PC-9 (cell line): ENCODE results near the gene EPM2AIP1. TPM values are rescaled to one million over a fixed set of nuclear protein-coding genes. Genes with fewer than 3 reads are reported as not detected.

Experiments used
- BruUV-seq: library from RNA; stranded (reverse); fragments of 400-500 nt; replicated peaks from 2 replicates; lab custom pipeline; 2021; lab: Mats Ljungman, UMichigan
- CTCF ChIA-PET: fragments of 300-600 bp; sonication (Branson Sonifier 250); formaldehyde crosslinking; loops from one replicate; lab custom pipeline; 2022; ENCODE audit warnings: antibody characterized with exemption; lab: Charles Lee
- POLR2A ChIA-PET: fragments of 300-600 bp; sonication (Branson Sonifier 250); formaldehyde crosslinking; loops from one replicate; lab custom pipeline; 2022; ENCODE audit warnings: antibody characterized with exemption; ENCODE audit not compliant: unreplicated experiment; lab: Charles Lee
- DNase-seq, 2 experiments: peaks; one replicate each; pipeline versions ENCODE4 v3.0.0 to v3.0.0-alpha.2; 2015 to 2022; ENCODE audit warnings: mixed read lengths in 1 of 2
- H2AFZ ChIP-seq: fragments of 200-600 bp; sonication (generic); 2 replicates; pipeline ENCODE4 v1.8.1; 2017; ENCODE audit warnings: antibody characterized with exemption
- H3F3A ChIP-seq: fragments of 200-600 bp; sonication (generic); 2 replicates; pipeline ENCODE4 v1.8.1; 2017; ENCODE audit warnings: antibody characterized with exemption, mild to moderate bottlenecking, low read depth; ENCODE audit not compliant: insufficient read depth
- H3K27ac ChIP-seq: fragments of 200-600 bp; sonication (generic); 2 replicates; pipeline ENCODE4 v1.6.1; 2016; ENCODE audit warnings: mixed run types
- H3K27me3 ChIP-seq: fragments of 200-600 bp; sonication (generic); 2 replicates; pipeline ENCODE4 v1.6.1; 2016; ENCODE audit warnings: low read depth, mixed run types; ENCODE audit not compliant: insufficient read depth
- H3K36me3 ChIP-seq: fragments of 200-600 bp; sonication (generic); 2 replicates; pipeline ENCODE4 v1.6.1; 2016; ENCODE audit warnings: low read depth, mixed run types
- H3K4me1 ChIP-seq: fragments of 200-600 bp; sonication (generic); replicated peaks from 2 replicates; pipeline ENCODE4 v1.6.1; 2016; ENCODE audit warnings: mixed run types; ENCODE audit not compliant: insufficient read depth
- H3K4me2 ChIP-seq: fragments of 200-600 bp; sonication (generic); 2 replicates; pipeline ENCODE4 v1.6.1; 2017; ENCODE audit warnings: mixed run types
- H3K4me3 ChIP-seq: fragments of 200-600 bp; sonication (generic); 2 replicates; pipeline ENCODE4 v1.6.1; 2016; ENCODE audit warnings: mixed run types
- H3K79me2 ChIP-seq: fragments of 200-600 bp; sonication (generic); 2 replicates; pipeline ENCODE4 v1.6.1; 2017; ENCODE audit warnings: low read depth, mixed run types
- H3K9me2 ChIP-seq: fragments of 200-600 bp; sonication (generic); 2 replicates; pipeline ENCODE4 v1.8.1; 2017; ENCODE audit warnings: mild to moderate bottlenecking; ENCODE audit not compliant: insufficient read depth
- H3K9me3 ChIP-seq: fragments of 200-600 bp; sonication (generic); 2 replicates; pipeline ENCODE4 v1.8.1; 2016; ENCODE audit warnings: low read depth; ENCODE audit not compliant: insufficient read depth
- H4K20me1 ChIP-seq: fragments of 200-600 bp; sonication (generic); 2 replicates; pipeline ENCODE4 v1.8.1; 2017; ENCODE audit not compliant: insufficient read depth
- EZH2 ChIP-seq: fragments of 200-600 bp; sonication (generic); IDR thresholded peaks from 2 replicates; pipeline ENCODE4 v1.8.0; 2017; ENCODE audit warnings: antibody characterized with exemption, low read depth
- intact Hi-C: fragments of 100-400 bp; cut with micrococcal nuclease; formaldehyde crosslinking; loops from one replicate; pipeline ENCODE4 v1.10.0; 2022; ENCODE audit not compliant: unreplicated experiment
- total RNA-seq: library from RNA; stranded (reverse); gene quantifications from 2 replicates; pipeline ENCODE4 v1.2.3, GENCODE V29; 2021
- TF ChIP-seq, protein P1 (sequence below): fragments of 200-600 bp; sonication (generic); conservative IDR thresholded peaks from 2 replicates; pipeline ENCODE4 v1.6.1; 2017; ENCODE audit warnings: mixed run types, antibody characterized with exemption, mild to moderate bottlenecking, moderate library complexity

Gene EPM2AIP1
- total RNA-seq, 1 experiment from 2014 or later: 10.5 TPM

DNA sequence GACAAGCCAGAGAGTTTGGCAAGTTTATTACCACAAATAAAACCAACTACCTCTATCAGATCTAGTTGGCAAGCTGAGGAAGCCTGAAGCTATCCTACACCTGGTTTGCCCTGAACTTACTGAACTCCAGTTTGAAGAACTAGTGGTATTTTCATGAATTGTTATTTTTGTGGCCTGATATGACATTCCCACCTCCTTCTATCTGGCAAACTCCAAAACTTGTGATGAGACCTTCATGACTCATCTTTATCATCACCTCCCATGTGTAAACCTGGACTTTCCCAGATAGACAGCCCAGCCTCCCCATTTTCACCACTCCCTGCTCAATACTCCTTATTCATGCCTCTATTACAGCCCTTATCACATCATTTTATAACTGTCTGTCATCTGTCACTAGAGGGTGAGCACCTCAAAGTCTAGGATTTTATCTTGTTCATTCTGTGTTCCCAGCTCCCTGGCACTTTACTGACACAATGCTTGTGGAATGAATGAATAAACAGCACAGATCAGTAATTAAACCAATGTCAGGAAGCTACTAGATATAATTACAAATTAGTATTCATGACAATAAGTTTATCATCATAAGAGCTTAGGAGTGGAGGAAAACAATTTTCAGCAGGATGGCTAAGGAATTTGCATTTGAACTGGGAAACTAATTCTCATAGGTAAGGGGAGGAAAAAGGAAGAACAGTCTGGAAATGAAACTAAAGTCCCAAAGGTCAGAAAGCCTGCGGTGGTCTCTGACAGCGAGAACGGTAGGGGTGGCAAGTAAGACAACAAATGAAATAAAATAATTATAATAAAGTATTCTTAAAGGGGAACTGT, 34.9 kb downstream of the EPM2AIP1 start:
- Histone ChIP-seq H3K4me3 (no peak overlapping the region), H3K4me2 (no peak overlapping the region), H3K4me1 (no peaks in the 10 kb centered on the region), H3K79me2 (no peaks in the 10 kb centered on the region), H4K20me1 (no peaks in the 10 kb centered on the region), H3K27ac (no peak overlapping the region), H3K27me3 (no peaks in the 10 kb centered on the region), H2AFZ (no peak overlapping the region), H3K9me2 (no peaks in the 10 kb centered on the region), H3F3A (no peaks in the 10 kb centered on the region), H3K36me3 (no peaks in the 10 kb centered on the region), H3K9me3 (no peaks in the 10 kb centered on the region)
- ChIA-PET CTCF (interaction anchor here (0.9 to 1.4 kb wide), 3 partner anchors 86 to 992 kb away, joined by 3 to 5 read pairs (median 4); no protein-coding TSS in a partner anchor), POLR2A (no interaction called here)
- no peak for DNase-seq
- no TSS peak for BruUV-seq
- TF ChIP-seq, protein P1, sequence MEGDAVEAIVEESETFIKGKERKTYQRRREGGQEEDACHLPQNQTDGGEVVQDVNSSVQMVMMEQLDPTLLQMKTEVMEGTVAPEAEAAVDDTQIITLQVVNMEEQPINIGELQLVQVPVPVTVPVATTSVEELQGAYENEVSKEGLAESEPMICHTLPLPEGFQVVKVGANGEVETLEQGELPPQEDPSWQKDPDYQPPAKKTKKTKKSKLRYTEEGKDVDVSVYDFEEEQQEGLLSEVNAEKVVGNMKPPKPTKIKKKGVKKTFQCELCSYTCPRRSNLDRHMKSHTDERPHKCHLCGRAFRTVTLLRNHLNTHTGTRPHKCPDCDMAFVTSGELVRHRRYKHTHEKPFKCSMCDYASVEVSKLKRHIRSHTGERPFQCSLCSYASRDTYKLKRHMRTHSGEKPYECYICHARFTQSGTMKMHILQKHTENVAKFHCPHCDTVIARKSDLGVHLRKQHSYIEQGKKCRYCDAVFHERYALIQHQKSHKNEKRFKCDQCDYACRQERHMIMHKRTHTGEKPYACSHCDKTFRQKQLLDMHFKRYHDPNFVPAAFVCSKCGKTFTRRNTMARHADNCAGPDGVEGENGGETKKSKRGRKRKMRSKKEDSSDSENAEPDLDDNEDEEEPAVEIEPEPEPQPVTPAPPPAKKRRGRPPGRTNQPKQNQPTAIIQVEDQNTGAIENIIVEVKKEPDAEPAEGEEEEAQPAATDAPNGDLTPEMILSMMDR: no peak
- no peak for TF ChIP-seq EZH2
- intact Hi-C loops: loop anchor here (1.0 to 10.0 kb wide), 5 partner anchors 53 to 993 kb away; no protein-coding TSS in a partner anchor

DNA sequence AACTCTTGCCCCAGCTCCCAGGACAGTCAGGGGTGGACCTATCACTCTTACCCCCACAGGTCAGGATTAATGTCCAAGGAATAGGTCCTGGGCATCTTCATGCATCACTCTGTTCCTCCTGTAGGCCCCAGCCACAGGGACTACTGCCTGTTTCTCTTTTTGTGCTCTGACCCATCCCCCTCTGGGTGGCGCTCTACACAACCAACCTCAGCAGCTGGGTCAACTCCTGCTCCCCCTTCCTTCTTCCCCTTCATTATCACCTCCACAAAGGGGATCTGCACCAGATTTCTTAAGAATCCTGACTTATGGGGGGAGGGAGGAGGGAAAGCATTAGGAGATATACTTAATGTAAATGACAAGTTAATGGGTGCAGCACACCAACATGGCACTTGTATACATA, 35.9 kb downstream of the EPM2AIP1 start:
- BruUV-seq: no TSS peak
- no peaks in the 10 kb centered on the region for H3F3A ChIP-seq
- no peak for DNase-seq
- H3K4me1 ChIP-seq: no peaks in the 10 kb centered on the region
- no peak overlapping the region for H3K27ac ChIP-seq
- no peak overlapping the region for H3K4me3 ChIP-seq
- ChIA-PET POLR2A (no interaction called here), CTCF (no interaction called here)
- intact Hi-C loops: loop anchor here (10.0 kb wide), 1 partner anchor 992 kb away; no protein-coding TSS in a partner anchor
- no peaks in the 10 kb centered on the region for H3K9me2 ChIP-seq
- H3K4me2 ChIP-seq: no peak overlapping the region
- H3K9me3 ChIP-seq: no peaks in the 10 kb centered on the region
- TF ChIP-seq, protein P1: no peak
- no peak for TF ChIP-seq EZH2
- no peaks in the 10 kb centered on the region for H3K36me3 ChIP-seq
- no peaks in the 10 kb centered on the region for H4K20me1 ChIP-seq
- H2AFZ ChIP-seq: no peak overlapping the region
- no peaks in the 10 kb centered on the region for H3K27me3 ChIP-seq
- H3K79me2 ChIP-seq: no peaks in the 10 kb centered on the region

DNA sequence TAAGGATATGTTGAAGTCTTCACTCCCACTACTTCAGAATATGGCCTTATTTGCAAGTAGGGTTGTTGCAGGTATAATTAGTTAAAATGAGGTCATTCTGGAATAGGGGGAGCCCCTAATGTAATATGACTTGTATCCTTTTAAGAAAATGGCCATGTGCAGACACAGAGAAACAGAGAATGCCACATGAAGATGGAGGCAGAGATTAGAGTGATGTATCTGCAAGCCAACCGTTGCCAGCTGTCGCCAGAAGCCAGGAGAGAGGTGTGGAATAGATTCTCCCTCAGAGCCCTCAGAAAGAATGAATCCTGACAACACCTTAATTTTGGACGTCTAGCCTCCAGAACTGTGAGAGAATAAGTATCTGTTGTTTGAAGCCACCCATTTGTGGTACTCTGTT, 36.8 kb downstream of the EPM2AIP1 start:
- BruUV-seq: no TSS peak
- no peaks in the 10 kb centered on the region for H3K27me3 ChIP-seq
- no peaks in the 10 kb centered on the region for H3K9me3 ChIP-seq
- H2AFZ ChIP-seq: no peak overlapping the region
- POLR2A ChIA-PET: no interaction called here
- no peak for DNase-seq
- H3K27ac ChIP-seq: no peak overlapping the region
- no peak overlapping the region for H3K4me3 ChIP-seq
- H3K4me1 ChIP-seq: no peaks in the 10 kb centered on the region
- H3K4me2 ChIP-seq: no peak overlapping the region
- no peaks in the 10 kb centered on the region for H3F3A ChIP-seq
- no peaks in the 10 kb centered on the region for H3K36me3 ChIP-seq
- H4K20me1 ChIP-seq: no peaks in the 10 kb centered on the region
- no peaks in the 10 kb centered on the region for H3K9me2 ChIP-seq
- TF ChIP-seq EZH2: no peak
- TF ChIP-seq, protein P1: no peak
- intact Hi-C loops: loop anchor here (10.0 kb wide), 1 partner anchor 991 kb away; no protein-coding TSS in a partner anchor
- CTCF ChIA-PET: no interaction called here
- no peaks in the 10 kb centered on the region for H3K79me2 ChIP-seq
